Osteocyte (in vitro differentiated cells): ENCODE results near the gene CDC42BPG. TPM values are rescaled to one million over a fixed set of nuclear protein-coding genes. Genes with fewer than 3 reads are reported as not detected.
A peak's percentile ranks its signal among the peaks of the same experiment; 100 is the strongest.

Experiments used
- DNase-seq: peaks from one replicate; pipeline ENCODE4 v3.0.0; 2021; ENCODE audit warnings: mixed read lengths; ENCODE audit not compliant: unreplicated experiment; ENCODE audit errors: extremely low spot score
- H3K27ac Mint-ChIP-seq: one replicate; pipeline ENCODE4 v1.8.0; 2021; ENCODE audit warnings: mild to moderate bottlenecking, mixed read lengths; ENCODE audit not compliant: unreplicated experiment
- H3K27me3 Mint-ChIP-seq: one replicate; pipeline ENCODE4 v1.8.0; 2021; ENCODE audit warnings: mixed read lengths; ENCODE audit not compliant: unreplicated experiment
- H3K36me3 Mint-ChIP-seq: one replicate; pipeline ENCODE4 v1.8.0; 2021; ENCODE audit warnings: mixed read lengths; ENCODE audit not compliant: unreplicated experiment
- H3K4me1 Mint-ChIP-seq: one replicate; pipeline ENCODE4 v1.8.0; 2021; ENCODE audit warnings: mixed read lengths; ENCODE audit not compliant: unreplicated experiment
- H3K4me3 Mint-ChIP-seq: one replicate; pipeline ENCODE4 v1.8.0; 2021; ENCODE audit warnings: mild to moderate bottlenecking, moderate library complexity, mixed read lengths; ENCODE audit not compliant: unreplicated experiment
- H3K9me3 Mint-ChIP-seq: one replicate; pipeline ENCODE4 v1.8.0; 2021; ENCODE audit warnings: mixed read lengths; ENCODE audit not compliant: unreplicated experiment
- CTCF ChIP-seq: fragments of 200-600 bp; sonication (generic); IDR thresholded peaks from 2 replicates; pipeline ENCODE4 v1.5.0; 2021; ENCODE audit warnings: antibody characterized with exemption, mild to moderate bottlenecking, moderate library complexity
- total RNA-seq: library from RNA; stranded (reverse); gene quantifications from 2 replicates; pipeline ENCODE4 v1.2.1, GENCODE V29; 2021

CDC42BPG gene
- total RNA-seq, 1 donor from 2014 or later = 1.7 TPM

- H3K4me1 Mint-ChIP-seq = no peaks in the 10 kb centered on the region
- no peak for DNase-seq
- H3K27me3 Mint-ChIP-seq = no peaks in the 10 kb centered on the region
- no peak for TF ChIP-seq CTCF
- H3K9me3 Mint-ChIP-seq = no peaks in the 10 kb centered on the region
- H3K27ac Mint-ChIP-seq = no peak overlapping the region
- H3K36me3 Mint-ChIP-seq = peaks cover 4% of the 10 kb centered on the region
- no peak overlapping the region for H3K4me3 Mint-ChIP-seq
These were observed 58.1 kb downstream of the CDC42BPG start for GRCh38 chr11:64786308-64786707.

GRCh38 chr11:64784813-64785581 is 59.5 kb downstream of the CDC42BPG start:
- no peak for TF ChIP-seq CTCF
- H3K27ac Mint-ChIP-seq = no peak overlapping the region
- H3K4me3 Mint-ChIP-seq = no peak overlapping the region
- H3K4me1 Mint-ChIP-seq = no peaks in the 10 kb centered on the region
- DNase-seq = no peak
- H3K9me3 Mint-ChIP-seq = no peaks in the 10 kb centered on the region
- peaks cover 4% of the 10 kb centered on the region for H3K36me3 Mint-ChIP-seq
- no peaks in the 10 kb centered on the region for H3K27me3 Mint-ChIP-seq

- Mint-ChIP-seq H3K27me3 (no peaks in the 10 kb centered on the region), H3K36me3 (peaks cover 29% of the 10 kb centered on the region), H3K27ac (peak within 1 kb of the TSS; percentile 99), H3K4me1 (peaks cover 31% of the 10 kb centered on the region), H3K9me3 (no peaks in the 10 kb centered on the region), H3K4me3 (peak within 1 kb of the TSS; percentile 84)
- peak; percentile 100 for DNase-seq
- no peak for TF ChIP-seq CTCF
These were observed 65.8 kb downstream of the CDC42BPG start, which contains the start of gene SF1 for GRCh38 chr11:64778473-64779298. SF1 (minus strand) TSS chr11:64778542; CDS start chr11:64778392, 150 bp downstream.

- Mint-ChIP-seq H3K4me1 (peaks cover 31% of the 10 kb centered on the region), H3K27me3 (no peaks in the 10 kb centered on the region), H3K9me3 (no peaks in the 10 kb centered on the region), H3K27ac (no peak overlapping the region), H3K36me3 (peaks cover 33% of the 10 kb centered on the region), H3K4me3 (peak overlapping the region; percentile 84)
- no peak for DNase-seq
- no peak for TF ChIP-seq CTCF
These were observed 66.3 kb downstream of the CDC42BPG start for GRCh38 chr11:64778223-64778472.
